Parathyroid adenoma (tissue), 2 donors: ENCODE data around the gene CDR2L.
A peak's percentile ranks its signal among the peaks of the same experiment; 100 is the strongest.

Experiments used
- H2AFZ ChIP-seq: fragments of 300-600 bp; sonication (generic); one replicate; pipeline ENCODE4 v1.7.0; 2017; ENCODE audit warnings: antibody characterized with exemption, mild to moderate bottlenecking
- H3K27ac ChIP-seq: fragments of 300-600 bp; sonication (generic); one replicate; pipeline ENCODE4 v1.7.0; 2017
- H3K27me3 ChIP-seq: fragments of 300-600 bp; sonication (generic); one replicate; pipeline ENCODE4 v1.7.0; 2017; ENCODE audit warnings: low read length; ENCODE audit not compliant: control insufficient read depth, insufficient read depth
- H3K36me3 ChIP-seq: fragments of 300-600 bp; sonication (generic); one replicate; pipeline ENCODE4 v1.7.0; 2017; ENCODE audit warnings: low read length; ENCODE audit not compliant: control insufficient read depth, insufficient read depth
- H3K4me1 ChIP-seq: fragments of 300-600 bp; sonication (generic); one replicate; pipeline ENCODE4 v1.7.0; 2017; ENCODE audit warnings: control low read depth
- H3K4me2 ChIP-seq: fragments of 300-600 bp; sonication (generic); one replicate; pipeline ENCODE4 v1.7.0; 2017; ENCODE audit warnings: low read length
- H3K4me3 ChIP-seq: fragments of 300-600 bp; sonication (generic); one replicate; pipeline ENCODE4 v1.7.0; 2017; ENCODE audit warnings: low read depth, low read length
- H3K79me2 ChIP-seq: fragments of 300-600 bp; sonication (generic); one replicate; pipeline ENCODE4 v1.7.0; 2017; ENCODE audit warnings: control low read depth
- H3K9ac ChIP-seq: fragments of 300-600 bp; sonication (generic); one replicate; pipeline ENCODE4 v1.7.0; 2017; ENCODE audit warnings: mild to moderate bottlenecking
- H3K9me3 ChIP-seq: fragments of 300-600 bp; sonication (generic); one replicate; pipeline ENCODE4 v1.7.0; 2017; ENCODE audit warnings: low read length; ENCODE audit not compliant: control insufficient read depth
- CTCF ChIP-seq: fragments of 300-600 bp; sonication (generic); IDR thresholded peaks from one replicate; pipeline ENCODE4 v1.7.0; 2017; ENCODE audit warnings: antibody characterized with exemption, mild to moderate bottlenecking
- donor health status: primary hyperparathyroidism.

CDR2L gene

GRCh38 chr17:74956093-74956492 is 31.3 kb upstream of the CDR2L start:
- no peak overlapping the region for H2AFZ ChIP-seq
- H3K4me3 ChIP-seq = no peak overlapping the region
- H3K36me3 ChIP-seq = no peaks in the 10 kb centered on the region
- H3K9me3 ChIP-seq = no peaks in the 10 kb centered on the region
- no peak overlapping the region for H3K27ac ChIP-seq
- H3K9ac ChIP-seq = no peak overlapping the region
- no peak overlapping the region for H3K4me2 ChIP-seq
- no peaks in the 10 kb centered on the region for H3K4me1 ChIP-seq
- no peak for TF ChIP-seq CTCF
- no peaks in the 10 kb centered on the region for H3K79me2 ChIP-seq
- no peaks in the 10 kb centered on the region for H3K27me3 ChIP-seq

GRCh38 chr17:74957935-74958740 is 29.3 kb upstream of the CDR2L start:
- Histone ChIP-seq H3K4me3 (no peak overlapping the region), H3K4me2 (no peak overlapping the region), H3K27me3 (no peaks in the 10 kb centered on the region), H3K36me3 (no peaks in the 10 kb centered on the region), H3K79me2 (no peaks in the 10 kb centered on the region), H3K9me3 (no peaks in the 10 kb centered on the region), H3K9ac (no peak overlapping the region), H2AFZ (no peak overlapping the region), H3K4me1 (no peaks in the 10 kb centered on the region), H3K27ac (no peak overlapping the region)
- TF ChIP-seq CTCF = peak; percentile 94

- Histone ChIP-seq H3K27me3 (no peaks in the 10 kb centered on the region), H3K27ac (no peak overlapping the region)
- no peak for TF ChIP-seq CTCF
Measured at GRCh38 chr17:74959826-74960515, 27.5 kb upstream of the CDR2L start.

GRCh38 chr17:74960570-74961342 is 26.7 kb upstream of the CDR2L start:
- H3K9me3 ChIP-seq = no peaks in the 10 kb centered on the region
- H2AFZ ChIP-seq = no peak overlapping the region
- no peaks in the 10 kb centered on the region for H3K4me1 ChIP-seq
- no peaks in the 10 kb centered on the region for H3K36me3 ChIP-seq
- H3K27ac ChIP-seq = no peak overlapping the region
- H3K4me3 ChIP-seq = no peak overlapping the region
- H3K27me3 ChIP-seq = no peaks in the 10 kb centered on the region
- no peak overlapping the region for H3K9ac ChIP-seq
- TF ChIP-seq CTCF = no peak
- H3K79me2 ChIP-seq = no peaks in the 10 kb centered on the region
- no peak overlapping the region for H3K4me2 ChIP-seq

More at GRCh38 chr17:74959826-74960515, 27.5 kb upstream of the CDR2L start:
- H3K9ac ChIP-seq = no peak overlapping the region
- no peak overlapping the region for H3K4me3 ChIP-seq
- no peak overlapping the region for H3K4me2 ChIP-seq
- no peaks in the 10 kb centered on the region for H3K9me3 ChIP-seq
- H2AFZ ChIP-seq = no peak overlapping the region
- no peaks in the 10 kb centered on the region for H3K36me3 ChIP-seq
- no peaks in the 10 kb centered on the region for H3K4me1 ChIP-seq
- no peaks in the 10 kb centered on the region for H3K79me2 ChIP-seq
